HepG2 (cell line): ENCODE data around the gene TTLL8. TPM values are rescaled to one million over a fixed set of nuclear protein-coding genes. Genes with fewer than 3 reads are reported as not detected.

ENCODE experiments used
- AHR ChIP-seq: IDR thresholded peaks from 2 replicates; pipeline ENCODE4 v1.6.1; 2018; ENCODE audit warnings: missing genetic modification reagents, missing compliant biosample characterization
- BATF2 ChIP-seq: sonication (generic); formaldehyde crosslinking; IDR thresholded peaks from 2 replicates; pipeline ENCODE4 v1.8.0; 2022; ENCODE audit warnings: mild to moderate bottlenecking, missing genetic modification reagents, moderate library complexity
- CC2D1A ChIP-seq: sonication (generic); formaldehyde crosslinking; IDR thresholded peaks from 2 replicates; pipeline ENCODE4 v1.8.1; 2023; ENCODE audit warnings: mild to moderate bottlenecking, missing genetic modification reagents
- CREBL2 ChIP-seq: sonication (generic); formaldehyde crosslinking; IDR thresholded peaks from 2 replicates; pipeline ENCODE4 v1.8.1; 2023; ENCODE audit warnings: missing genetic modification reagents, mild to moderate bottlenecking, borderline replicate concordance
- EP300 ChIP-seq, 3 experiments: sonication (generic) in 1 of 3; formaldehyde crosslinking in 1 of 3; IDR thresholded peaks; 2 replicates each; pipeline versions ENCODE4 v1.5.1 to v1.6.1; 2011 to 2020; ENCODE audit warnings: low read depth in 2 of 3, low read length in 2 of 3, borderline replicate concordance in 1 of 3, improper control_type of control experiment in 1 of 3, mild to moderate bottlenecking in 1 of 3, missing genetic modification reagents in 1 of 3, moderate library complexity in 1 of 3
- HMGXB3 ChIP-seq: sonication (generic); formaldehyde crosslinking; IDR thresholded peaks from 2 replicates; pipeline ENCODE4 v1.4.0; 2020; ENCODE audit warnings: missing genetic modification reagents, borderline replicate concordance
- KLF12 ChIP-seq: sonication (generic); formaldehyde crosslinking; IDR thresholded peaks from 2 replicates; pipeline ENCODE4 v1.4.0; 2020; ENCODE audit warnings: missing genetic modification reagents, borderline replicate concordance
- POLR2AphosphoS2 ChIP-seq: IDR thresholded peaks from 2 replicates; pipeline ENCODE4 v1.6.1; 2011; ENCODE audit warnings: low read depth, low read length, improper control_type of control experiment
- SKI ChIP-seq: fragments of 450-650 bp; IDR thresholded peaks from one replicate; pipeline ENCODE4 v1.6.1; 2018; ENCODE audit warnings: mild to moderate bottlenecking; ENCODE audit not compliant: partially characterized antibody
- SP2 ChIP-seq: sonication (generic); formaldehyde crosslinking; IDR thresholded peaks from 2 replicates; pipeline ENCODE4 v1.5.1; 2020; ENCODE audit warnings: mild to moderate bottlenecking, missing genetic modification reagents
- TBX2 ChIP-seq: sonication (generic); formaldehyde crosslinking; IDR thresholded peaks from 2 replicates; pipeline ENCODE4 v1.5.0; 2020; ENCODE audit warnings: missing genetic modification reagents, mild to moderate bottlenecking, borderline replicate concordance
- TEAD2 ChIP-seq: sonication (generic); formaldehyde crosslinking; IDR thresholded peaks from 2 replicates; pipeline ENCODE4 v1.9.0; 2021; ENCODE audit warnings: missing genetic modification reagents
- TIGD3 ChIP-seq: sonication (generic); formaldehyde crosslinking; IDR thresholded peaks from 2 replicates; pipeline ENCODE4 v1.5.1; 2020; ENCODE audit warnings: mild to moderate bottlenecking, missing genetic modification reagents, borderline replicate concordance
- YEATS4 ChIP-seq: sonication (generic); formaldehyde crosslinking; IDR thresholded peaks from 2 replicates; pipeline ENCODE4 v1.4.0; 2020; ENCODE audit warnings: missing genetic modification reagents, borderline replicate concordance
- ZNF136 ChIP-seq: sonication (generic); formaldehyde crosslinking; IDR thresholded peaks from 2 replicates; pipeline ENCODE4 v1.8.1; 2022; ENCODE audit warnings: low read depth, mild to moderate bottlenecking, moderate library complexity, missing genetic modification reagents
- ZNF160 ChIP-seq: sonication (generic); formaldehyde crosslinking; IDR thresholded peaks from 2 replicates; pipeline ENCODE4 v1.8.0; 2022; ENCODE audit warnings: mild to moderate bottlenecking, inconsistent platforms, missing genetic modification reagents
- ZNF207 ChIP-seq: fragments of 450-650 bp; IDR thresholded peaks from 2 replicates; pipeline ENCODE4 v1.6.1; 2016; ENCODE audit warnings: antibody characterized with exemption, borderline replicate concordance
- ZNF362 ChIP-seq: sonication (generic); formaldehyde crosslinking; IDR thresholded peaks from 2 replicates; pipeline ENCODE4 v1.4.0; 2020; ENCODE audit warnings: missing genetic modification reagents, mild to moderate bottlenecking, borderline replicate concordance
- ZNF878 ChIP-seq: sonication (generic); formaldehyde crosslinking; IDR thresholded peaks from 2 replicates; pipeline ENCODE4 v1.8.1; 2023; ENCODE audit warnings: mild to moderate bottlenecking, missing genetic modification reagents, moderate library complexity
- ZSCAN12 ChIP-seq: sonication (generic); formaldehyde crosslinking; IDR thresholded peaks from 2 replicates; pipeline ENCODE4 v1.9.0; 2021; ENCODE audit warnings: mild to moderate bottlenecking, missing genetic modification reagents
- ZSCAN25 ChIP-seq: sonication (generic); formaldehyde crosslinking; IDR thresholded peaks from 2 replicates; pipeline ENCODE4 v1.8.0; 2022; ENCODE audit warnings: mild to moderate bottlenecking, missing genetic modification reagents
- polyA plus RNA-seq, 8 experiments: library from polyadenylated mRNA; depleted of rRNA in 3 of 8; stranded (reverse) in 7 of 8; unstranded in 1 of 8; fragments of >200 nt; fragmentation: Illumina TruSeq in 4 of 8; extraction: Trizol in 4 of 8; gene quantifications; 2 replicates each; pipeline versions ENCODE4 v1.2.1 to v1.2.3, GENCODE V29; 2011 to 2016; ENCODE audit warnings: low read depth in 4 of 8, missing spikeins in 1 of 8, mixed read lengths in 1 of 8; ENCODE audit not compliant: insufficient read depth in 1 of 8
- total RNA-seq, 5 experiments: library from RNA; depleted of rRNA; stranded (reverse); fragments of >200 nt; fragmentation: Illumina TruSeq; extraction: Trizol; gene quantifications; 2 replicates each; pipeline ENCODE4 v1.2.3, GENCODE V29; 2016; ENCODE audit warnings: low read depth in 1 of 5

Gene TTLL8
- total and polyA plus RNA-seq, 2 of the 13 experiments (the other 11 are each of a cell fraction or from before 2014, with no cell fraction given), result not detected

- TF ChIP-seq ZNF207 (no peak), TEAD2 (CRISPR knock-in tag) (no peak), AHR (CRISPR knock-in tag) (peak; percentile 79; the same call in 1 of the 2 replicates), KLF12 (CRISPR knock-in tag) (peak; percentile 58; the same call in 1 of the 2 replicates), ZNF362 (CRISPR knock-in tag) (no peak), YEATS4 (no peak; the same call in 1 of the 2 replicates), ZNF878 (peak; percentile 87; the same call in 1 of the 2 replicates), CREBL2 (CRISPR knock-in tag) (no peak), EP300 (IDR thresholded peaks at IDR 0.05; ENCODE audit: low read depth in 2 of 2, low read length in 2 of 2) (peak; percentile 42 to 87; a peak in 3 of 4 replicates), EP300 (CRISPR knock-in tag; IDR thresholded peaks at IDR 0.05; ENCODE audit: borderline replicate concordance) (peak; percentile 94), BATF2 (CRISPR knock-in tag) (peak; percentile 95), ZSCAN12 (CRISPR knock-in tag) (0 out of 2 replicates have a peak, but pooled peaks have one; percentile 76), SKI (peak; percentile 82), TBX2 (peak; percentile 89), HMGXB3 (CRISPR knock-in tag) (peak; percentile 77; the same call in 1 of the 2 replicates), ZSCAN25 (CRISPR knock-in tag) (peak; percentile 82; the same call in 1 of the 2 replicates), ZNF160 (CRISPR knock-in tag) (0 out of 2 replicates have a peak, but pooled peaks have one; percentile 10), SP2 (CRISPR knock-in tag) (no peak), CC2D1A (CRISPR knock-in tag) (no peak), ZNF136 (CRISPR knock-in tag) (peak; percentile 70; the same call in 1 of the 2 replicates), TIGD3 (CRISPR knock-in tag) (0 out of 2 replicates have a peak, but pooled peaks have one; percentile 62), POLR2AphosphoS2 (no peak; the same call in 1 of the 2 replicates)
Observed at GRCh38 chr22:49970528-49971231, 87.4 kb downstream of the TTLL8 start (continued).
